Nephron progenitor cell (in vitro differentiated cells): ENCODE measurements around the gene ATF5.

Experiments used
- DNase-seq: peaks from one replicate; pipeline ENCODE4 v3.0.0; 2021
- H3K27ac Mint-ChIP-seq: 2 replicates; pipeline ENCODE4 v1.8.0; 2021; ENCODE audit warnings: mild to moderate bottlenecking, moderate library complexity, mixed read lengths
- H3K27me3 Mint-ChIP-seq: 2 replicates; pipeline ENCODE4 v1.8.0; 2021; ENCODE audit warnings: mild to moderate bottlenecking, low read depth, mixed read lengths; ENCODE audit not compliant: poor library complexity
- H3K36me3 Mint-ChIP-seq: 2 replicates; pipeline ENCODE4 v1.8.0; 2021; ENCODE audit warnings: low read depth, mixed read lengths
- H3K4me1 Mint-ChIP-seq: 2 replicates; pipeline ENCODE4 v1.8.0; 2021; ENCODE audit warnings: mixed read lengths
- H3K4me3 Mint-ChIP-seq: 2 replicates; pipeline ENCODE4 v1.8.0; 2021; ENCODE audit warnings: mild to moderate bottlenecking, moderate library complexity, mixed read lengths
- H3K9me3 Mint-ChIP-seq: 2 replicates; pipeline ENCODE4 v1.8.0; 2021; ENCODE audit warnings: mild to moderate bottlenecking, moderate library complexity, mixed read lengths
- CTCF ChIP-seq: fragments of 200-600 bp; sonication (generic); IDR thresholded peaks from 2 replicates; pipeline ENCODE4 v1.5.0; 2021; ENCODE audit warnings: antibody characterized with exemption

The ATF5 gene

GRCh38 chr19:49910179-49910578 lies 18.8 kb upstream of the ATF5 start:
- Mint-ChIP-seq H3K36me3 (peaks cover 75% of the 10 kb centered on the region), H3K27ac (no peak overlapping the region), H3K4me3 (no peak overlapping the region), H3K27me3 (no peaks in the 10 kb centered on the region), H3K9me3 (peaks cover 3% of the 10 kb centered on the region), H3K4me1 (peaks cover 21% of the 10 kb centered on the region)
- DNase-seq = no peak
- no peak for TF ChIP-seq CTCF

- peak overlapping the region; percentile 71 for H3K27ac Mint-ChIP-seq
- peaks cover 8% of the 10 kb centered on the region for H3K9me3 Mint-ChIP-seq
- TF ChIP-seq CTCF = no peak
- peaks cover 21% of the 10 kb centered on the region for H3K4me1 Mint-ChIP-seq
- DNase-seq = no peak
- H3K27me3 Mint-ChIP-seq = no peaks in the 10 kb centered on the region
- no peak overlapping the region for H3K4me3 Mint-ChIP-seq
- peaks cover 78% of the 10 kb centered on the region for H3K36me3 Mint-ChIP-seq
These were observed 17.4 kb upstream of the ATF5 start for GRCh38 chr19:49911381-49912145.

GRCh38 chr19:49912965-49913685 lies 15.9 kb upstream of the ATF5 start:
- Mint-ChIP-seq H3K36me3 (peaks cover 78% of the 10 kb centered on the region), H3K27me3 (no peaks in the 10 kb centered on the region), H3K4me1 (peaks cover 30% of the 10 kb centered on the region), H3K27ac (peak overlapping the region; percentile 94), H3K4me3 (no peak overlapping the region), H3K9me3 (peaks cover 11% of the 10 kb centered on the region)
- no peak for DNase-seq
- no peak for TF ChIP-seq CTCF

GRCh38 chr19:49913720-49914119 lies 15.3 kb upstream of the ATF5 start:
- no peak for TF ChIP-seq CTCF
- Mint-ChIP-seq H3K4me3 (no peak overlapping the region), H3K9me3 (peaks cover 11% of the 10 kb centered on the region), H3K27ac (peak overlapping the region; percentile 94), H3K4me1 (peaks cover 30% of the 10 kb centered on the region), H3K27me3 (no peaks in the 10 kb centered on the region), H3K36me3 (peaks cover 78% of the 10 kb centered on the region)
- DNase-seq = no peak

GRCh38 chr19:49915271-49915670 lies 13.7 kb upstream of the ATF5 start:
- TF ChIP-seq CTCF = no peak
- H3K9me3 Mint-ChIP-seq = peaks cover 11% of the 10 kb centered on the region
- no peak overlapping the region for H3K27ac Mint-ChIP-seq
- H3K27me3 Mint-ChIP-seq = no peaks in the 10 kb centered on the region
- peaks cover 79% of the 10 kb centered on the region for H3K36me3 Mint-ChIP-seq
- H3K4me1 Mint-ChIP-seq = peaks cover 34% of the 10 kb centered on the region
- no peak for DNase-seq
- no peak overlapping the region for H3K4me3 Mint-ChIP-seq
